ENCODE data around the gene SPAG4. TPM values are rescaled to one million over a fixed set of nuclear protein-coding genes. Genes with fewer than 3 reads are reported as not detected.
A peak's percentile ranks its signal among the peaks of the same experiment; 100 is the strongest.

SPAG4 gene
- total RNA-seq = under 1 TPM in 1 of 4 donors, not detected in 3; 0.89 TPM

GRCh38 chr20:35615667-35616464 lies at the start of gene SPAG4:
Gene SPAG4 (plus strand): TSS chr20:35615829. CDS start chr20:35616004, 175 bp downstream.
- TF ChIP-seq POLR2A (IDR thresholded peaks at IDR 0.05) = peak; percentile 61 to 67
- TF ChIP-seq CTCF (IDR thresholded peaks at IDR 0.05) = no peak
- peak in 2 of 3 donors; percentile 12 to 45 for TF ChIP-seq POLR2AphosphoS5 (IDR thresholded peaks at IDR 0.05)
- peak within 1 kb of the TSS; percentile 84 for H3K27ac ChIP-seq
- H3K4me3 ChIP-seq = peak within 1 kb of the TSS; percentile 61
- H3K27me3 ChIP-seq = no peaks in the 10 kb centered on the region
- DNase-seq (ENCODE audit: low spot score in 2 of 2) = peak; percentile 99
- peaks cover 38% of the 10 kb centered on the region for H3K4me1 ChIP-seq
- 0% methylated on average over 32 of the region's 68 CpGs for WGBS
- no peaks in the 10 kb centered on the region for H3K9me3 ChIP-seq
- no peaks in the 10 kb centered on the region for H3K36me3 ChIP-seq

GRCh38 chr20:35568645-35569044 lies 47.0 kb upstream of the SPAG4 start:
- DNase-seq (ENCODE audit: low spot score in 2 of 2) = no peak

GRCh38 chr20:35571555-35571954 lies 44.1 kb upstream of the SPAG4 start:
- H3K9me3 ChIP-seq = peaks cover 6% of the 10 kb centered on the region
- no peak overlapping the region for H3K27ac ChIP-seq
- no peak overlapping the region for H3K4me3 ChIP-seq
- no peak for DNase-seq (ENCODE audit: low spot score in 2 of 2)
- no peaks in the 10 kb centered on the region for H3K36me3 ChIP-seq
- no peaks in the 10 kb centered on the region for H3K27me3 ChIP-seq
- H3K4me1 ChIP-seq = no peaks in the 10 kb centered on the region
- TF ChIP-seq CTCF (IDR thresholded peaks at IDR 0.05) (no peak), POLR2A (IDR thresholded peaks at IDR 0.05) (no peak), POLR2AphosphoS5 (IDR thresholded peaks at IDR 0.05) (no peak), EP300 (IDR thresholded peaks at IDR 0.05) (no peak)

More at GRCh38 chr20:35568645-35569044, 47.0 kb upstream of the SPAG4 start:
- Histone ChIP-seq H3K27ac (no peak overlapping the region), H3K9me3 (peaks cover 6% of the 10 kb centered on the region), H3K4me3 (no peak overlapping the region), H3K27me3 (no peaks in the 10 kb centered on the region), H3K4me1 (no peaks in the 10 kb centered on the region), H3K36me3 (no peaks in the 10 kb centered on the region)
- no peak for TF ChIP-seq POLR2AphosphoS5 (IDR thresholded peaks at IDR 0.05)
- TF ChIP-seq EP300 (IDR thresholded peaks at IDR 0.05) = no peak
- TF ChIP-seq POLR2A (IDR thresholded peaks at IDR 0.05) = no peak
- TF ChIP-seq CTCF (IDR thresholded peaks at IDR 0.05) = no peak
- WGBS = 27% methylated on average over 2 of the region's 2 CpGs

GRCh38 chr20:35572838-35573237 lies 42.8 kb upstream of the SPAG4 start:
- H3K4me3 ChIP-seq = no peak overlapping the region
- no peaks in the 10 kb centered on the region for H3K27me3 ChIP-seq
- no peaks in the 10 kb centered on the region for H3K36me3 ChIP-seq
- no peak overlapping the region for H3K27ac ChIP-seq
- 91% methylated on average over 4 of the region's 4 CpGs for WGBS
- TF ChIP-seq POLR2AphosphoS5 (IDR thresholded peaks at IDR 0.05) = no peak
- TF ChIP-seq POLR2A (IDR thresholded peaks at IDR 0.05) = no peak
- TF ChIP-seq EP300 (IDR thresholded peaks at IDR 0.05) = no peak
- no peak for TF ChIP-seq CTCF (IDR thresholded peaks at IDR 0.05)
- no peak for DNase-seq (ENCODE audit: low spot score in 2 of 2)
- H3K4me1 ChIP-seq = no peaks in the 10 kb centered on the region
- peaks cover 6% of the 10 kb centered on the region for H3K9me3 ChIP-seq

GRCh38 chr20:35575958-35576357 lies 39.7 kb upstream of the SPAG4 start:
- TF ChIP-seq CTCF (IDR thresholded peaks at IDR 0.05) (no peak), POLR2AphosphoS5 (IDR thresholded peaks at IDR 0.05) (no peak), EP300 (IDR thresholded peaks at IDR 0.05) (no peak), POLR2A (IDR thresholded peaks at IDR 0.05) (no peak)
- H3K36me3 ChIP-seq = no peaks in the 10 kb centered on the region
- peaks cover 6% of the 10 kb centered on the region for H3K9me3 ChIP-seq
- no peak overlapping the region for H3K27ac ChIP-seq
- 49% methylated on average over 4 of the region's 4 CpGs for WGBS
- no peaks in the 10 kb centered on the region for H3K27me3 ChIP-seq
- DNase-seq (ENCODE audit: low spot score in 2 of 2) = no peak
- no peak overlapping the region for H3K4me3 ChIP-seq
- H3K4me1 ChIP-seq = no peaks in the 10 kb centered on the region
